K562 (cell line): Measurements from ENCODE around the gene HOXC5. TPM values are rescaled to one million over a fixed set of nuclear protein-coding genes. Genes with fewer than 3 reads are reported as not detected.

Experiments used
- BRD4 ChIP-seq: fragments of 200-600 bp; sonication (generic); IDR thresholded peaks from 2 replicates; pipeline ENCODE4 v1.6.1; 2017; ENCODE audit warnings: inconsistent platforms
- CREM ChIP-seq: IDR thresholded peaks from 2 replicates; pipeline ENCODE4 v1.6.1; 2014; ENCODE audit warnings: antibody characterized with exemption, low read depth
- ELF2 ChIP-seq: fragments of 250-450 bp; sonication (Bioruptor Pico); IDR thresholded peaks from 2 replicates; pipeline ENCODE4 v1.5.0; 2021; ENCODE audit warnings: mild to moderate bottlenecking
- ETV5 ChIP-seq: sonication (generic); formaldehyde crosslinking; IDR thresholded peaks from 2 replicates; pipeline ENCODE4 v1.4.0; 2020; ENCODE audit warnings: low read depth, mild to moderate bottlenecking, missing genetic modification reagents
- FOXM1 ChIP-seq, 2 experiments: fragments of 450-650 bp in 1 of 2; sonication (generic) in 1 of 2; formaldehyde crosslinking in 1 of 2; IDR thresholded peaks; 2 replicates each; pipeline versions ENCODE4 v1.6.1 to v1.9.0; 2017 to 2022; ENCODE audit warnings: low read depth in 2 of 2, mild to moderate bottlenecking in 2 of 2, missing genetic modification reagents in 1 of 2, moderate library complexity in 1 of 2
- GTF2A2 ChIP-seq: IDR thresholded peaks from 2 replicates; pipeline ENCODE4 v1.6.1; 2016; ENCODE audit warnings: mild to moderate bottlenecking, missing genetic modification characterization, missing compliant biosample characterization
- JUNB ChIP-seq: fragments of 450-650 bp; formaldehyde crosslinking; conservative IDR thresholded peaks from 2 replicates; pipeline ENCODE4 v1.4.0; 2020; ENCODE audit warnings: mild to moderate bottlenecking
- NR2C2 ChIP-seq, 2 experiments: fragments of 200-800 bp in 1 of 2; sonication (Bioruptor generic) in 1 of 2; sonication (generic) in 1 of 2; formaldehyde crosslinking in 1 of 2; IDR thresholded peaks; 2 replicates each; pipeline versions ENCODE4 v1.6.1 to v1.8.0; 2016 to 2022; ENCODE audit warnings: mild to moderate bottlenecking in 1 of 2, missing compliant biosample characterization in 1 of 2, missing genetic modification characterization in 1 of 2, missing genetic modification reagents in 1 of 2
- RCOR1 ChIP-seq, 2 experiments: IDR thresholded peaks; 2 replicates each; pipeline ENCODE4 v1.6.1; 2012; ENCODE audit warnings: low read depth in 2 of 2, low read length in 2 of 2, borderline replicate concordance in 1 of 2, improper control_type of control experiment in 1 of 2
- RNF2 ChIP-seq: sonication (generic); IDR thresholded peaks from 2 replicates; pipeline ENCODE4 v1.6.1; 2016
- SIN3A ChIP-seq, 2 experiments: fragments of 150-350 bp in 1 of 2; IDR thresholded peaks; 2 replicates each; pipeline ENCODE4 v1.6.1; 2011 to 2016; ENCODE audit warnings: borderline replicate concordance in 2 of 2, low read depth in 2 of 2, low read length in 2 of 2, mild to moderate bottlenecking in 2 of 2, moderate library complexity in 2 of 2; ENCODE audit not compliant: control insufficient read depth in 1 of 2
- SMARCA4 ChIP-seq: fragments of 450-650 bp; IDR thresholded peaks from 2 replicates; pipeline ENCODE4 v1.6.1; 2016
- polyA plus RNA-seq, 8 experiments: library from polyadenylated mRNA; depleted of rRNA in 4 of 8; stranded (reverse) in 5 of 8; unstranded in 3 of 8; fragments of >200 nt; fragmentation: Nextera tagmentation in 2 of 8; fragmentation: Illumina TruSeq in 1 of 8; extraction: Ambion mirVana in 2 of 8; extraction: Trizol in 1 of 8; gene quantifications; 2 replicates each; pipeline versions ENCODE4 v1.2.1 to v1.2.3, GENCODE V29; 2011 to 2014; ENCODE audit warnings: inconsistent platforms in 1 of 8, missing spikeins in 1 of 8
- total RNA-seq, 7 experiments: library from RNA; depleted of rRNA in 6 of 7; stranded (reverse); fragments of >200 nt in 6 of 7; fragmentation: Illumina TruSeq in 2 of 7; extraction: Trizol in 2 of 7; gene quantifications; 2 replicates each; pipeline versions ENCODE4 v1.2.1 to v1.2.3, GENCODE V29; 2011 to 2021; ENCODE audit warnings: low replicate concordance in 1 of 7
- TF ChIP-seq, protein P1 (sequence below), 2 experiments: fragments of 450-650 bp; conservative IDR thresholded peaks; 2 replicates each; pipeline ENCODE4 v1.6.1; 2017; ENCODE audit warnings: mild to moderate bottlenecking in 2 of 2, moderate library complexity in 2 of 2
- TF ChIP-seq, protein P2 (sequence below): fragments of 450-650 bp; formaldehyde crosslinking; IDR thresholded peaks from 2 replicates; pipeline ENCODE4 v1.4.0; 2022; ENCODE audit warnings: missing genetic modification characterization
- TF ChIP-seq, protein P3 (sequence below), 2 experiments: fragments of 450-650 bp; IDR thresholded peaks; 2 replicates each; pipeline ENCODE4 v1.6.1; 2016
- TF ChIP-seq, protein P4 (sequence below), 3 experiments: fragments of 200-800 bp in 1 of 3; fragments of 250-450 bp in 1 of 3; fragments of 450-650 bp in 1 of 3; sonication (Bioruptor Pico) in 1 of 3; sonication (Bioruptor generic) in 1 of 3; formaldehyde crosslinking in 1 of 3; IDR thresholded peaks; 2 replicates each; pipeline versions ENCODE4 v1.6.1 to v1.8.0; 2016 to 2022; ENCODE audit warnings: mild to moderate bottlenecking in 2 of 3, missing genetic modification characterization in 2 of 3, missing compliant biosample characterization in 1 of 3, moderate library complexity in 1 of 3

Gene HOXC5
- total and polyA plus RNA-seq, 9 of the 15 experiments (the other 6 are each of a cell fraction or from before 2014, with no cell fraction given), result 0.10 to 0.44 (median 0.18) TPM; not detected in 4

DNA sequence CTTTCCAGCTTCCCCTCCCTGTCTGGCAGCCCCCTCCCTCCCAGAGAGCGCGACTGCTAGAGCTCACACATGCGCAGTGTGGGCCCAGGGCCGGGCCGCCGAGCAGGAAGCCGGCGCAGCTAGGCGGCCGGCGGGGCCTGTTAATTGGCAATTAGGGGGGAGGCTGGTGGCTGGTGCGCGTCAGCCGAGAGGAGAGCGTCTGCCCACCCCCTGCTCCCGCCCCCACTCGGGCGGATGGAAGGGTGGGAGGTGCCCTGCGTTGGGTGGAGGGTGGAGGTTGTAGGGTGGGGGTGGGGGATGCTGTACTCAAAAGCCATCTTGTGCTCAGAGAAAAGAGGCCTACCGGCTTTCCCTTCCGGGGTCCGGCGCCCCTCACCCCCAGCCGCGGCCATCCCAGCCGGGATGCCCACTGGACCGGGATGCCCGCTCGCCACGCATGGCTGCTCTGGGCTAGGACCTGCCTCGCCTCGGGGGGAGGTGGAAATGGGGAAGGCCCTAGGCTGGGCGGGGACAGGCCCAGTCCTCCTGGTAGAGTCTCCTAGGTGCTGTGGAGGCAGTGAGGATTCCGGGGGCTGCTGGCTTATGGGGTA lies 14.9 kb upstream of the HOXC5 start (continued):
- TF ChIP-seq, protein P1, sequence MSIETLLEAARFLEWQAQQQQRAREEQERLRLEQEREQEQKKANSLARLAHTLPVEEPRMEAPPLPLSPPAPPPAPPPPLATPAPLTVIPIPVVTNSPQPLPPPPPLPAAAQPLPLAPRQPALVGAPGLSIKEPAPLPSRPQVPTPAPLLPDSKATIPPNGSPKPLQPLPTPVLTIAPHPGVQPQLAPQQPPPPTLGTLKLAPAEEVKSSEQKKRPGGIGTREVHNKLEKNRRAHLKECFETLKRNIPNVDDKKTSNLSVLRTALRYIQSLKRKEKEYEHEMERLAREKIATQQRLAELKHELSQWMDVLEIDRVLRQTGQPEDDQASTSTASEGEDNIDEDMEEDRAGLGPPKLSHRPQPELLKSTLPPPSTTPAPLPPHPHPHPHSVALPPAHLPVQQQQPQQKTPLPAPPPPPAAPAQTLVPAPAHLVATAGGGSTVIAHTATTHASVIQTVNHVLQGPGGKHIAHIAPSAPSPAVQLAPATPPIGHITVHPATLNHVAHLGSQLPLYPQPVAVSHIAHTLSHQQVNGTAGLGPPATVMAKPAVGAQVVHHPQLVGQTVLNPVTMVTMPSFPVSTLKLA (conservative IDR thresholded peaks at IDR 0.05), result no peak
- TF ChIP-seq CREM (peak; percentile 82), ETV5 (CRISPR knock-in tag) (0 out of 2 replicates have a peak, but pooled peaks have one; percentile 9), SIN3A (IDR thresholded peaks at IDR 0.05; ENCODE audit: borderline replicate concordance in 2 of 2, control insufficient read depth in 1 of 2, low read depth in 2 of 2, low read length in 2 of 2) (no peak), RCOR1 (IDR thresholded peaks at IDR 0.05; ENCODE audit: borderline replicate concordance in 1 of 2, low read depth in 2 of 2, low read length in 2 of 2) (0 out of 4 replicates have a peak, but pooled peaks of 1 of the 2 experiments have one; percentile 11), JUNB (CRISPR knock-in tag) (no peak), RNF2 (peak; percentile 32), SMARCA4 (no peak), GTF2A2 (tag) (no peak), FOXM1 (IDR thresholded peaks at IDR 0.05; ENCODE audit: low read depth) (no peak), FOXM1 (CRISPR knock-in tag; IDR thresholded peaks at IDR 0.05; ENCODE audit: low read depth) (0 out of 2 replicates have a peak, but pooled peaks have one; percentile 37), NR2C2 (CRISPR knock-in tag; IDR thresholded peaks at IDR 0.05) (0 out of 2 replicates have a peak, but pooled peaks have one; percentile 71), NR2C2 (tag; IDR thresholded peaks at IDR 0.05) (peak; percentile 89), ELF2 (CRISPR knock-in tag) (no peak), BRD4 (0 out of 2 replicates have a peak, but pooled peaks have one; percentile 89)
- TF ChIP-seq, protein P2, sequence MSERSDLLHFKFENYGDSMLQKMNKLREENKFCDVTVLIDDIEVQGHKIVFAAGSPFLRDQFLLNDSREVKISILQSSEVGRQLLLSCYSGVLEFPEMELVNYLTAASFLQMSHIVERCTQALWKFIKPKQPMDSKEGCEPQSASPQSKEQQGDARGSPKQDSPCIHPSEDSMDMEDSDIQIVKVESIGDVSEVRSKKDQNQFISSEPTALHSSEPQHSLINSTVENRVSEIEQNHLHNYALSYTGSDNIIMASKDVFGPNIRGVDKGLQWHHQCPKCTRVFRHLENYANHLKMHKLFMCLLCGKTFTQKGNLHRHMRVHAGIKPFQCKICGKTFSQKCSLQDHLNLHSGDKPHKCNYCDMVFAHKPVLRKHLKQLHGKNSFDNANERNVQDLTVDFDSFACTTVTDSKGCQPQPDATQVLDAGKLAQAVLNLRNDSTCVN (CRISPR knock-in tag), result no peak
- TF ChIP-seq, protein P3, sequence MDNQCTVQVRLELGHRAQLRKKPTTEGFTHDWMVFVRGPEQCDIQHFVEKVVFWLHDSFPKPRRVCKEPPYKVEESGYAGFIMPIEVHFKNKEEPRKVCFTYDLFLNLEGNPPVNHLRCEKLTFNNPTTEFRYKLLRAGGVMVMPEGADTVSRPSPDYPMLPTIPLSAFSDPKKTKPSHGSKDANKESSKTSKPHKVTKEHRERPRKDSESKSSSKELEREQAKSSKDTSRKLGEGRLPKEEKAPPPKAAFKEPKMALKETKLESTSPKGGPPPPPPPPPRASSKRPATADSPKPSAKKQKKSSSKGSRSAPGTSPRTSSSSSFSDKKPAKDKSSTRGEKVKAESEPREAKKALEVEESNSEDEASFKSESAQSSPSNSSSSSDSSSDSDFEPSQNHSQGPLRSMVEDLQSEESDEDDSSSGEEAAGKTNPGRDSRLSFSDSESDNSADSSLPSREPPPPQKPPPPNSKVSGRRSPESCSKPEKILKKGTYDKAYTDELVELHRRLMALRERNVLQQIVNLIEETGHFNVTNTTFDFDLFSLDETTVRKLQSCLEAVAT (IDR thresholded peaks at IDR 0.05), result no peak
- TF ChIP-seq, protein P4, sequence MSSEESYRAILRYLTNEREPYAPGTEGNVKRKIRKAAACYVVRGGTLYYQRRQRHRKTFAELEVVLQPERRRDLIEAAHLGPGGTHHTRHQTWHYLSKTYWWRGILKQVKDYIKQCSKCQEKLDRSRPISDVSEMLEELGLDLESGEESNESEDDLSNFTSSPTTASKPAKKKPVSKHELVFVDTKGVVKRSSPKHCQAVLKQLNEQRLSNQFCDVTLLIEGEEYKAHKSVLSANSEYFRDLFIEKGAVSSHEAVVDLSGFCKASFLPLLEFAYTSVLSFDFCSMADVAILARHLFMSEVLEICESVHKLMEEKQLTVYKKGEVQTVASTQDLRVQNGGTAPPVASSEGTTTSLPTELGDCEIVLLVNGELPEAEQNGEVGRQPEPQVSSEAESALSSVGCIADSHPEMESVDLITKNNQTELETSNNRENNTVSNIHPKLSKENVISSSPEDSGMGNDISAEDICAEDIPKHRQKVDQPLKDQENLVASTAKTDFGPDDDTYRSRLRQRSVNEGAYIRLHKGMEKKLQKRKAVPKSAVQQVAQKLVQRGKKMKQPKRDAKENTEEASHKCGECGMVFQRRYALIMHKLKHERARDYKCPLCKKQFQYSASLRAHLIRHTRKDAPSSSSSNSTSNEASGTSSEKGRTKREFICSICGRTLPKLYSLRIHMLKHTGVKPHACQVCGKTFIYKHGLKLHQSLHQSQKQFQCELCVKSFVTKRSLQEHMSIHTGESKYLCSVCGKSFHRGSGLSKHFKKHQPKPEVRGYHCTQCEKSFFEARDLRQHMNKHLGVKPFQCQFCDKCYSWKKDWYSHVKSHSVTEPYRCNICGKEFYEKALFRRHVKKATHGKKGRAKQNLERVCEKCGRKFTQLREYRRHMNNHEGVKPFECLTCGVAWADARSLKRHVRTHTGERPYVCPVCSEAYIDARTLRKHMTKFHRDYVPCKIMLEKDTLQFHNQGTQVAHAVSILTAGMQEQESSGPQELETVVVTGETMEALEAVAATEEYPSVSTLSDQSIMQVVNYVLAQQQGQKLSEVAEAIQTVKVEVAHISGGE (CRISPR knock-in tag; IDR thresholded peaks at IDR 0.05), result peak in 1 of 3 experiments; percentile 83; a peak in 2 of 6 replicates
